Measurements from ENCODE around the gene HOXD1. TPM values are rescaled to one million over a fixed set of nuclear protein-coding genes. Genes with fewer than 3 reads are reported as not detected.

HOXD1 gene
- total and polyA plus RNA-seq, 2 donors (not counting 3 experiments of a cell fraction or from before 2014, with no cell fraction given) = 6.6 to 10.4 TPM

GRCh38 chr2:176148751-176149421 is 39.6 kb upstream of the HOXD1 start:
- Histone ChIP-seq H3K4me3 (replicated peaks in 1 of 3; ENCODE audit: insufficient read depth in 1 of 3, low read depth in 1 of 3, low read length in 3 of 3) (no peak overlapping the region), H3K27me3 (ENCODE audit: control insufficient read depth in 2 of 2, insufficient read depth in 2 of 2, low read length in 2 of 2) (no peaks in the 10 kb centered on the region), H3K36me3 (ENCODE audit: control insufficient read depth in 2 of 2, extremely low read depth in 1 of 2, insufficient read depth in 2 of 2, low read length in 2 of 2) (peaks cover 2 to 15% of the 10 kb centered on the region in 2 experiments), H3K4me1 (ENCODE audit: control insufficient read depth, extremely low read depth, insufficient read depth, low read length) (no peaks in the 10 kb centered on the region), H2AFZ (ENCODE audit: low read depth, low read length) (no peak overlapping the region), H3K27ac (ENCODE audit: insufficient read depth, low read depth, low read length) (no peak overlapping the region), H3K9me3 (replicated peaks; ENCODE audit: control insufficient read depth, insufficient read depth, low read length) (no peaks in the 10 kb centered on the region), H3K4me2 (ENCODE audit: insufficient read depth, low read length) (no peak overlapping the region), H4K20me1 (replicated peaks; ENCODE audit: control insufficient read depth, extremely low read depth, insufficient read depth, low read length) (no peaks in the 10 kb centered on the region), H3K9ac (replicated peaks; ENCODE audit: extremely low read depth, insufficient read depth, low read length) (no peak overlapping the region), H3K79me2 (ENCODE audit: control insufficient read depth, insufficient read depth, low read length) (peaks cover 40% of the 10 kb centered on the region), H3K9me1 (replicated peaks; ENCODE audit: control insufficient read depth, extremely low read depth, insufficient read depth, low read length) (no peaks in the 10 kb centered on the region)
- BruUV-seq (replicated peaks) = no TSS peak
- POLR2A ChIA-PET = no interaction called here
- DNase-seq (ENCODE audit: low read depth, low spot score) = no peak
- intact Hi-C loops (cut with micrococcal nuclease) (no loop called here), dilution Hi-C loops (cut with MboI; ENCODE audit: extremely low pct_ligation_motif_present, low sequenced_read_pairs) (loop anchor here (25.0 kb wide), 1 partner anchor 488 kb away; no protein-coding TSS in a partner anchor)
- FAIRE-seq = no peak
- TF ChIP-seq, protein P1, sequence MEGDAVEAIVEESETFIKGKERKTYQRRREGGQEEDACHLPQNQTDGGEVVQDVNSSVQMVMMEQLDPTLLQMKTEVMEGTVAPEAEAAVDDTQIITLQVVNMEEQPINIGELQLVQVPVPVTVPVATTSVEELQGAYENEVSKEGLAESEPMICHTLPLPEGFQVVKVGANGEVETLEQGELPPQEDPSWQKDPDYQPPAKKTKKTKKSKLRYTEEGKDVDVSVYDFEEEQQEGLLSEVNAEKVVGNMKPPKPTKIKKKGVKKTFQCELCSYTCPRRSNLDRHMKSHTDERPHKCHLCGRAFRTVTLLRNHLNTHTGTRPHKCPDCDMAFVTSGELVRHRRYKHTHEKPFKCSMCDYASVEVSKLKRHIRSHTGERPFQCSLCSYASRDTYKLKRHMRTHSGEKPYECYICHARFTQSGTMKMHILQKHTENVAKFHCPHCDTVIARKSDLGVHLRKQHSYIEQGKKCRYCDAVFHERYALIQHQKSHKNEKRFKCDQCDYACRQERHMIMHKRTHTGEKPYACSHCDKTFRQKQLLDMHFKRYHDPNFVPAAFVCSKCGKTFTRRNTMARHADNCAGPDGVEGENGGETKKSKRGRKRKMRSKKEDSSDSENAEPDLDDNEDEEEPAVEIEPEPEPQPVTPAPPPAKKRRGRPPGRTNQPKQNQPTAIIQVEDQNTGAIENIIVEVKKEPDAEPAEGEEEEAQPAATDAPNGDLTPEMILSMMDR (IDR thresholded peaks at IDR 0.05; ENCODE audit: extremely low read depth in 1 of 2, insufficient read depth in 1 of 2, low read depth in 1 of 2, low read length in 2 of 2) = no peak
- no peak for TF ChIP-seq EZH2 (IDR thresholded peaks at IDR 0.05; ENCODE audit: borderline replicate concordance, low read depth, low read length, severe bottlenecking)
- no peak for TF ChIP-seq POLR2AphosphoS5 (IDR thresholded peaks at IDR 0.05; ENCODE audit: insufficient read depth, low read depth, low read length)
- TF ChIP-seq JUN (IDR thresholded peaks at IDR 0.05; ENCODE audit: borderline replicate concordance, insufficient read depth, insufficient read length, low read depth) = no peak
- no peak for TF ChIP-seq MYC (IDR thresholded peaks at IDR 0.05; ENCODE audit: low read depth, low read length)
- TF ChIP-seq GATA2 (IDR thresholded peaks at IDR 0.05; ENCODE audit: insufficient read depth, insufficient read length, low read depth, low read length) = no peak
- TF ChIP-seq MAX (IDR thresholded peaks at IDR 0.05; ENCODE audit: insufficient read depth, insufficient read length) = no peak
- no peak for TF ChIP-seq FOS (IDR thresholded peaks at IDR 0.05; ENCODE audit: borderline replicate concordance, insufficient read depth, low read length)
- TF ChIP-seq POLR2A (IDR thresholded peaks at IDR 0.05; ENCODE audit: low read depth, low read length) = no peak
- CTCF ChIA-PET = interaction anchor here (1.5 to 3.0 kb wide), 2 partner anchors 306 to 405 kb away, joined by 7 to 11 read pairs; no protein-coding TSS in a partner anchor

Data from endothelial cell of umbilical vein (primary cell).